ENCODE results near the gene SPART.

Gene SPART

GRCh38 chr13:36346222-36347083 is at the start of gene SPART:
Gene SPART, minus strand, starts transcription at chr13:36346394. Its CDS starts 10,564 bp downstream, at chr13:36335830.
- no peaks in the 10 kb centered on the region for H3K36me3 ChIP-seq (ENCODE audit: control insufficient read depth, low read depth, low read length)
- H3K4me1 ChIP-seq (ENCODE audit: control insufficient read depth, low read depth, low read length), result no peaks in the 10 kb centered on the region
- H3K4me3 ChIP-seq (ENCODE audit: low read length), result peak within 1 kb of the TSS; percentile 57
- peaks cover 28% of the 10 kb centered on the region for H3K27me3 ChIP-seq (ENCODE audit: control insufficient read depth, insufficient read depth, low read length)
- H3K27ac ChIP-seq (ENCODE audit: low read length), result no peak within 1 kb of the TSS
- peak within 1 kb of the TSS; percentile 69 for H3K9ac ChIP-seq (ENCODE audit: low read length)
- no peaks in the 10 kb centered on the region for H3K9me3 ChIP-seq (ENCODE audit: control insufficient read depth, low read depth, low read length)

DNA sequence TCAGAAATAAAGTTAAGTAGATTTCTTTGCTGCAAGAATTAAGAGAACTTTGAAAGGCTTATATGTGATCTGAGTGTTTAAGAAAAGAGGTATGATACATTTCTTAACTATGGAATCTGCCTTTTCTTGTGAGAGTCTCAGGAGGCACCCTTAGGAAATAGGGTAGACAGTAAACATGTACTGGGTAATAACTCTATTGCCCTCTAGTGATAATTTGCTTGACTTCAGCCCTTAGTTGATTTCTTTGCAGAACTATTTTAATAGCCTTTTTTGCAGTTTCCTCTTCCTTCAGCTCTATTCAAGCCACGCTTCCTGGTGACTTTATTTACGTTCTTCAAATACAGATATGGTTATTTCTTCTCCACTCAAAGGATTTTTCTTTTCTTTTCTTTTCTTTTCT is 49.1 kb upstream of the SPART start:
- H3K4me1 ChIP-seq (ENCODE audit: control insufficient read depth, low read depth, low read length), result no peaks in the 10 kb centered on the region
- H3K9ac ChIP-seq (ENCODE audit: low read length), result no peak overlapping the region
- H3K4me3 ChIP-seq (ENCODE audit: low read length), result no peak overlapping the region
- H3K36me3 ChIP-seq (ENCODE audit: control insufficient read depth, low read depth, low read length), result no peaks in the 10 kb centered on the region
- no peak overlapping the region for H3K27ac ChIP-seq (ENCODE audit: low read length)
- H3K9me3 ChIP-seq (ENCODE audit: control insufficient read depth, low read depth, low read length), result no peaks in the 10 kb centered on the region
- no peaks in the 10 kb centered on the region for H3K27me3 ChIP-seq (ENCODE audit: control insufficient read depth, insufficient read depth, low read length)

GRCh38 chr13:36385489-36385888 is 39.3 kb upstream of the SPART start:
- Histone ChIP-seq H3K9ac (ENCODE audit: low read length) (no peak overlapping the region), H3K4me1 (ENCODE audit: control insufficient read depth, low read depth, low read length) (no peaks in the 10 kb centered on the region), H3K36me3 (ENCODE audit: control insufficient read depth, low read depth, low read length) (no peaks in the 10 kb centered on the region), H3K27ac (ENCODE audit: low read length) (no peak overlapping the region), H3K27me3 (ENCODE audit: control insufficient read depth, insufficient read depth, low read length) (no peaks in the 10 kb centered on the region), H3K4me3 (ENCODE audit: low read length) (no peak overlapping the region), H3K9me3 (ENCODE audit: control insufficient read depth, low read depth, low read length) (peaks cover 3% of the 10 kb centered on the region)

GRCh38 chr13:36382030-36382429 is 35.8 kb upstream of the SPART start:
- Histone ChIP-seq H3K27me3 (ENCODE audit: control insufficient read depth, insufficient read depth, low read length) (no peaks in the 10 kb centered on the region), H3K4me1 (ENCODE audit: control insufficient read depth, low read depth, low read length) (no peaks in the 10 kb centered on the region), H3K9ac (ENCODE audit: low read length) (no peak overlapping the region), H3K4me3 (ENCODE audit: low read length) (no peak overlapping the region), H3K27ac (ENCODE audit: low read length) (no peak overlapping the region), H3K9me3 (ENCODE audit: control insufficient read depth, low read depth, low read length) (no peaks in the 10 kb centered on the region), H3K36me3 (ENCODE audit: control insufficient read depth, low read depth, low read length) (no peaks in the 10 kb centered on the region)

- Histone ChIP-seq H3K27me3 (ENCODE audit: control insufficient read depth, insufficient read depth, low read length) (no peaks in the 10 kb centered on the region), H3K36me3 (ENCODE audit: control insufficient read depth, low read depth, low read length) (no peaks in the 10 kb centered on the region), H3K9ac (ENCODE audit: low read length) (no peak overlapping the region), H3K4me1 (ENCODE audit: control insufficient read depth, low read depth, low read length) (no peaks in the 10 kb centered on the region), H3K4me3 (ENCODE audit: low read length) (no peak overlapping the region), H3K27ac (ENCODE audit: low read length) (no peak overlapping the region), H3K9me3 (ENCODE audit: control insufficient read depth, low read depth, low read length) (no peaks in the 10 kb centered on the region)
These were observed 31.8 kb upstream of the SPART start for GRCh38 chr13:36377826-36378468.

DNA sequence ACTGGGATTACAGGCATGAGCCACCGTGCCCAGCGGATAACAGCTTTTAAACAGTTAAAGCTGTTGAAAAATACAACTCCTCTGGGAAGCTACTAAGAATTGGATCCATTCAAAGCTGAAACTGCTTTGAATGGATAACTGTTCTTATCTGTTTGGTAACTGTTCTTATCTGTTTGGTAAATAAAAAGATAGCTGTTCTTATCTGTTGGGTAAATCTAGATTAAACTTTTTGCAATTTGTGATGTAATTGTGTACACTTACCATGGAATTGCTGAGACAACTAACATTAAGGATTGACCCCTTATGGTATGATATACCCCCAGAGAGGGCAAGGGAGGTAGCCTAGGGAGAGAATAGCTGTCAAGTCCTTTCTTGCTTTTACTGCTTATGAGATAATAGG is 27.9 kb upstream of the SPART start:
- H3K9me3 ChIP-seq (ENCODE audit: control insufficient read depth, low read depth, low read length), result no peaks in the 10 kb centered on the region
- no peak overlapping the region for H3K4me3 ChIP-seq (ENCODE audit: low read length)
- H3K36me3 ChIP-seq (ENCODE audit: control insufficient read depth, low read depth, low read length), result no peaks in the 10 kb centered on the region
- no peak overlapping the region for H3K9ac ChIP-seq (ENCODE audit: low read length)
- H3K4me1 ChIP-seq (ENCODE audit: control insufficient read depth, low read depth, low read length), result no peaks in the 10 kb centered on the region
- no peaks in the 10 kb centered on the region for H3K27me3 ChIP-seq (ENCODE audit: control insufficient read depth, insufficient read depth, low read length)
- no peak overlapping the region for H3K27ac ChIP-seq (ENCODE audit: low read length)

GRCh38 chr13:36371185-36371584 is 25.0 kb upstream of the SPART start:
- Histone ChIP-seq H3K27ac (ENCODE audit: low read length) (no peak overlapping the region), H3K36me3 (ENCODE audit: control insufficient read depth, low read depth, low read length) (no peaks in the 10 kb centered on the region), H3K4me3 (ENCODE audit: low read length) (no peak overlapping the region)

DNA sequence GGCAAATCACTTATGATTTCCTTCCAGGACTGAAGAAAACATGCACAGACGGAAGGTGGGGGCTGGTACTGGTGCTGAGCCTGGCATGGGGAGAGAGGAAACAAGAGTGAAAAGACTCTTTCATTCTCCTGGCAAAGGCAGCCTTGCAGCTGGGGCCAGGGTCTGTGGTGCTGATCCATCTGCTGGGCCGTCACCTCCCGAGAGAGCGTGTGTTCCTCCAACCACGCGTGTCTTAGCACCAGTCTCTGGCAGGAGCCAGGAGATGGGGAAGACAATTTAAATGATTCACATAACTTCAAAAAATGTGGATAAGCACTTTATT is 23.9 kb upstream of the SPART start:
- no peaks in the 10 kb centered on the region for H3K4me1 ChIP-seq (ENCODE audit: control insufficient read depth, low read depth, low read length)
- H3K27ac ChIP-seq (ENCODE audit: low read length), result no peak overlapping the region

More at GRCh38 chr13:36371185-36371584, 25.0 kb upstream of the SPART start:
- Histone ChIP-seq H3K4me1 (ENCODE audit: control insufficient read depth, low read depth, low read length) (no peaks in the 10 kb centered on the region), H3K9ac (ENCODE audit: low read length) (no peak overlapping the region), H3K27me3 (ENCODE audit: control insufficient read depth, insufficient read depth, low read length) (no peaks in the 10 kb centered on the region), H3K9me3 (ENCODE audit: control insufficient read depth, low read depth, low read length) (no peaks in the 10 kb centered on the region)

GRCh38 chr13:36369268-36370107 is 23.3 kb upstream of the SPART start:
- Histone ChIP-seq H3K4me1 (ENCODE audit: control insufficient read depth, low read depth, low read length) (no peaks in the 10 kb centered on the region), H3K36me3 (ENCODE audit: control insufficient read depth, low read depth, low read length) (no peaks in the 10 kb centered on the region), H3K27me3 (ENCODE audit: control insufficient read depth, insufficient read depth, low read length) (no peaks in the 10 kb centered on the region), H3K27ac (ENCODE audit: low read length) (no peak overlapping the region), H3K4me3 (ENCODE audit: low read length) (no peak overlapping the region), H3K9ac (ENCODE audit: low read length) (no peak overlapping the region), H3K9me3 (ENCODE audit: control insufficient read depth, low read depth, low read length) (no peaks in the 10 kb centered on the region)

More for the DNA sequence above, 23.9 kb upstream of the SPART start:
- Histone ChIP-seq H3K9ac (ENCODE audit: low read length) (no peak overlapping the region), H3K27me3 (ENCODE audit: control insufficient read depth, insufficient read depth, low read length) (no peaks in the 10 kb centered on the region), H3K4me3 (ENCODE audit: low read length) (no peak overlapping the region), H3K36me3 (ENCODE audit: control insufficient read depth, low read depth, low read length) (no peaks in the 10 kb centered on the region), H3K9me3 (ENCODE audit: control insufficient read depth, low read depth, low read length) (no peaks in the 10 kb centered on the region)

DNA sequence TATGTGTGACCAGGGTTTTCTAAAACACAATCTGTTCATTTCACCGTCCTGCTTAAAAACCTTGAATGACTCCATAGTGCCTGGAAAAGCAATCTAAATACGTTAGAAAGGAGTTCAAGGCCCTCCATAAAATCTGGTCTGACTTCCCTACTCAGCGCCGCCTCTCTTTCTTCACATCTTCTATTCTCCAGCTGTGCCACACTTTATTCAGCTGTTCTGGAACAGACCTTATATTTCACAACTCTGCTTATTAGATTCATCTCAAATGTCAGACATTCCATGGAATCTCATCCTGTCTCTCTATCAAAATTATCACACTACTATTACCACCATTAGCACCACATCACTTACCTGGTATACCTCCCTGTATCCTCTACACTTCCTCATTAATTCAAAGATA is 19.8 kb upstream of the SPART start:
- Histone ChIP-seq H3K9me3 (ENCODE audit: control insufficient read depth, low read depth, low read length) (no peaks in the 10 kb centered on the region), H3K4me1 (ENCODE audit: control insufficient read depth, low read depth, low read length) (no peaks in the 10 kb centered on the region), H3K27ac (ENCODE audit: low read length) (no peak overlapping the region), H3K27me3 (ENCODE audit: control insufficient read depth, insufficient read depth, low read length) (peaks cover 3% of the 10 kb centered on the region), H3K36me3 (ENCODE audit: control insufficient read depth, low read depth, low read length) (no peaks in the 10 kb centered on the region), H3K9ac (ENCODE audit: low read length) (no peak overlapping the region), H3K4me3 (ENCODE audit: low read length) (no peak overlapping the region)

DNA sequence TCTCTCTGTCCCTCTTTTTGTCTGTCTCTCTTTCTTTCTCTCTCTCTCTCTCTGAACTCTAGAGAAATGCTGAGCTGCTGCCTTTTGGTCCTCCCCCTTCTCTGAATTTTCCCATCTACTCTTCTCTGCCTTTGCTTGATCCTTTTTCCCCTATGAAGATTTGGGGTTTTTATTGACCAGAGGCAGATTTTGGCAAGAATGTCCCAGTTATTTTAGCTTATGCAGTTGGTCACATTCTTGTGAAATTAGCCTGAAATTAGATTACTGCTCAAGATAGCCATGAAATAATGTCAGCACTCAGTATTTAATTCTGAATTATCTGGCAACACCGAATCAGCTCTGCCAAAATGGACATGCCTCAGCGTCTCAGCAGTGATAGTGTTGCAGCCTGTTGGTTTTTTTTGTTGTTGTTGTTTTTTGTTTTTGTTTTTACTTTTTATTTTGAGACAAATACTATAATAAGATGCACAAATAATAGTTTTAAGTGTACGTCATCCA is 17.2 kb upstream of the SPART start:
- Histone ChIP-seq H3K27me3 (ENCODE audit: control insufficient read depth, insufficient read depth, low read length) (peaks cover 24% of the 10 kb centered on the region), H3K4me3 (ENCODE audit: low read length) (no peak overlapping the region), H3K9me3 (ENCODE audit: control insufficient read depth, low read depth, low read length) (no peaks in the 10 kb centered on the region), H3K4me1 (ENCODE audit: control insufficient read depth, low read depth, low read length) (no peaks in the 10 kb centered on the region), H3K9ac (ENCODE audit: low read length) (no peak overlapping the region), H3K27ac (ENCODE audit: low read length) (no peak overlapping the region), H3K36me3 (ENCODE audit: control insufficient read depth, low read depth, low read length) (no peaks in the 10 kb centered on the region)
